Neural crest cell (in vitro differentiated cells): Measurements from ENCODE around the gene JAGN1. TPM values are rescaled to one million over a fixed set of nuclear protein-coding genes. Genes with fewer than 3 reads are reported as not detected.

Experiments used
- DNase-seq: peaks from one replicate; pipeline ENCODE4 v3.0.0; 2021; ENCODE audit warnings: low read depth, mixed read lengths, low spot score
- H3K27ac Mint-ChIP-seq: one replicate; pipeline ENCODE4 v1.8.0; 2021; ENCODE audit warnings: mild to moderate bottlenecking, mixed read lengths; ENCODE audit not compliant: unreplicated experiment
- H3K27me3 Mint-ChIP-seq: 2 replicates; pipeline ENCODE4 v1.8.0; 2021; ENCODE audit warnings: low read depth, mild to moderate bottlenecking, mixed read lengths
- H3K36me3 Mint-ChIP-seq: 2 replicates; pipeline ENCODE4 v1.8.0; 2021; ENCODE audit warnings: low read depth, mild to moderate bottlenecking, mixed read lengths
- H3K4me1 Mint-ChIP-seq: 2 replicates; pipeline ENCODE4 v1.8.0; 2021; ENCODE audit warnings: mixed read lengths
- H3K4me3 Mint-ChIP-seq: one replicate; pipeline ENCODE4 v1.8.0; 2021; ENCODE audit warnings: mild to moderate bottlenecking, mixed read lengths
- H3K9me3 Mint-ChIP-seq: 2 replicates; pipeline ENCODE4 v1.8.0; 2021; ENCODE audit warnings: mixed read lengths
- total RNA-seq: library from RNA; stranded (reverse); gene quantifications from 2 replicates; pipeline ENCODE4 v1.2.1, GENCODE V29; 2021
- TF ChIP-seq, protein P1 (sequence below): fragments of 200-600 bp; sonication (generic); conservative IDR thresholded peaks from 2 replicates; pipeline ENCODE4 v1.5.0; 2021; ENCODE audit warnings: antibody characterized with exemption, mild to moderate bottlenecking

Gene JAGN1
- total RNA-seq, 1 donor from 2014 or later, result 41.1 TPM

DNA sequence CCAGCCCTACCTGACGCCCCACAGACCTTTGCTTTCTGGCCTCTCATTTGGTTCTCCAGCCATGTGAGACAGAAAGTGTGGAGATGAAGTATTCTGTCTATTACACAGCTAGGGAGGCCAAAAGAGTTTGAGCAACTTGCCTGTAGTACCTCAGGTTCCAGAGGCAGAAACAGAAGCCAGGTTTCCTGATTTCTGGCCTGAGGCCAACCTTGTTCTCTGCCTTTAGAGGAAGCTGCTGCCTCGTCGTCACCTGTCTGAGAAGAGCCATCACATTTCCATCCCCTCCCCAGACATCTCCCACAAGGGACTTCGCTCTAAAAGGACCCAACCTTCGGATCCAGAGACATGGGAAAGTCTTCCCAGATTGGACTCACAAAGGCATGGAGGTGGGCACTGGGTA is 16.1 kb downstream of the JAGN1 start:
- H3K4me1 Mint-ChIP-seq, result no peaks in the 10 kb centered on the region
- no peak overlapping the region for H3K27ac Mint-ChIP-seq
- DNase-seq, result no peak
- no peak overlapping the region for H3K4me3 Mint-ChIP-seq
- TF ChIP-seq, protein P1, sequence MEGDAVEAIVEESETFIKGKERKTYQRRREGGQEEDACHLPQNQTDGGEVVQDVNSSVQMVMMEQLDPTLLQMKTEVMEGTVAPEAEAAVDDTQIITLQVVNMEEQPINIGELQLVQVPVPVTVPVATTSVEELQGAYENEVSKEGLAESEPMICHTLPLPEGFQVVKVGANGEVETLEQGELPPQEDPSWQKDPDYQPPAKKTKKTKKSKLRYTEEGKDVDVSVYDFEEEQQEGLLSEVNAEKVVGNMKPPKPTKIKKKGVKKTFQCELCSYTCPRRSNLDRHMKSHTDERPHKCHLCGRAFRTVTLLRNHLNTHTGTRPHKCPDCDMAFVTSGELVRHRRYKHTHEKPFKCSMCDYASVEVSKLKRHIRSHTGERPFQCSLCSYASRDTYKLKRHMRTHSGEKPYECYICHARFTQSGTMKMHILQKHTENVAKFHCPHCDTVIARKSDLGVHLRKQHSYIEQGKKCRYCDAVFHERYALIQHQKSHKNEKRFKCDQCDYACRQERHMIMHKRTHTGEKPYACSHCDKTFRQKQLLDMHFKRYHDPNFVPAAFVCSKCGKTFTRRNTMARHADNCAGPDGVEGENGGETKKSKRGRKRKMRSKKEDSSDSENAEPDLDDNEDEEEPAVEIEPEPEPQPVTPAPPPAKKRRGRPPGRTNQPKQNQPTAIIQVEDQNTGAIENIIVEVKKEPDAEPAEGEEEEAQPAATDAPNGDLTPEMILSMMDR, result no peak
- H3K27me3 Mint-ChIP-seq, result no peaks in the 10 kb centered on the region
- H3K36me3 Mint-ChIP-seq, result no peaks in the 10 kb centered on the region
- H3K9me3 Mint-ChIP-seq, result no peaks in the 10 kb centered on the region

GRCh38 chr3:9908286-9908685 is 17.9 kb downstream of the JAGN1 start:
- no peak overlapping the region for H3K27ac Mint-ChIP-seq
- H3K4me1 Mint-ChIP-seq, result no peaks in the 10 kb centered on the region
- no peak for DNase-seq
- no peaks in the 10 kb centered on the region for H3K9me3 Mint-ChIP-seq
- H3K36me3 Mint-ChIP-seq, result no peaks in the 10 kb centered on the region
- H3K27me3 Mint-ChIP-seq, result no peaks in the 10 kb centered on the region
- TF ChIP-seq, protein P1, result no peak
- no peak overlapping the region for H3K4me3 Mint-ChIP-seq

GRCh38 chr3:9909221-9910013 is 19.0 kb downstream of the JAGN1 start:
- DNase-seq, result no peak
- no peaks in the 10 kb centered on the region for H3K9me3 Mint-ChIP-seq
- no peaks in the 10 kb centered on the region for H3K4me1 Mint-ChIP-seq
- H3K27ac Mint-ChIP-seq, result no peak overlapping the region
- no peaks in the 10 kb centered on the region for H3K36me3 Mint-ChIP-seq
- H3K4me3 Mint-ChIP-seq, result no peak overlapping the region
- TF ChIP-seq, protein P1, result no peak
- H3K27me3 Mint-ChIP-seq, result no peaks in the 10 kb centered on the region

GRCh38 chr3:9911863-9912262 is 21.5 kb downstream of the JAGN1 start:
- H3K4me1 Mint-ChIP-seq, result peaks cover 13% of the 10 kb centered on the region
- H3K27ac Mint-ChIP-seq, result no peak overlapping the region
- TF ChIP-seq, protein P1, result no peak
- H3K9me3 Mint-ChIP-seq, result no peaks in the 10 kb centered on the region
- no peaks in the 10 kb centered on the region for H3K27me3 Mint-ChIP-seq
- H3K36me3 Mint-ChIP-seq, result no peaks in the 10 kb centered on the region
- H3K4me3 Mint-ChIP-seq, result no peak overlapping the region
- no peak for DNase-seq

DNA sequence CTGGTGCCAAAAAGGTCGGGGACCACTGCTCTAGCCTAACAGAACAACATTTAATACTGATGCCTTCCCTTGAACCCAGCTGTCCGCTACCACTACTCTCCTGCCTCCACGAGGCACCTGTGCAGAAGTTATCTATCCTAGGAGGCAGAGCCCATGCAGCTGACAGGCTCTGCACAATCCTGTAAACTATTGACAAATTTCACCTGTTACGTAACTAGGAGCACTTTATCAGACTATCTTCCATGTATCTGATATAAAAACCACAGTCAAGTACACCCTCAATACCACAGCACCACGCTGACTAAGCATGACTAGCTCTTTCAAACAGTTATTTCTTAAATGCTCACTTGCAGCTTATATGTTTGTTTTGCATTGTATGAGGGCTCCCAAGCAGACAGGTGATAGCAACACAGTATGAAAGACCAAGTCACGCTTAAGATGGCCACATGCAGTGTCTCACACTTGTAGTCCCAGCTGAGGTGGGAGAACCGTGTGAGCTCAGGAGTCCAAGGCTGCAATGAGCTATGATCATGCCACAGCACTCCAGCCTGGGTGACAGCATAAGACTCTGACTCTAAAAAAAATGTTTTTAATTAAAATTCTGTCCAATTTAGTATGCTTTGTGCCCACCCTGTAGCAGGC is 22.0 kb downstream of the JAGN1 start:
- peaks cover 13% of the 10 kb centered on the region for H3K4me1 Mint-ChIP-seq
- no peaks in the 10 kb centered on the region for H3K27me3 Mint-ChIP-seq
- DNase-seq, result no peak
- H3K9me3 Mint-ChIP-seq, result no peaks in the 10 kb centered on the region
- no peak overlapping the region for H3K4me3 Mint-ChIP-seq
- H3K36me3 Mint-ChIP-seq, result no peaks in the 10 kb centered on the region
- no peak overlapping the region for H3K27ac Mint-ChIP-seq
- TF ChIP-seq, protein P1, result no peak
